Sigmoid colon (tissue), 4 donors: Measurements from ENCODE around the gene SPOCD1.

Experiments
- EP300 ChIP-seq, 4 donors: sonication (generic); formaldehyde crosslinking; IDR thresholded peaks; one replicate each; pipeline ENCODE4 v1.6.1; 2017; ENCODE audit warnings: antibody characterized with exemption in 4 of 4
- POLR2AphosphoS5 ChIP-seq, 4 donors: sonication (generic); formaldehyde crosslinking; IDR thresholded peaks; one replicate each; pipeline ENCODE4 v1.6.1; 2017; ENCODE audit warnings: antibody characterized with exemption in 4 of 4
- TF ChIP-seq, protein P1 (sequence below), 4 experiments: fragments of 450-650 bp in 3 of 4; fragments of 200-600 bp in 1 of 4; IDR thresholded peaks; one replicate each; pipeline ENCODE4 v1.5.1; 2016 to 2019; ENCODE audit warnings: antibody characterized with exemption in 4 of 4, mild to moderate bottlenecking in 3 of 4, moderate library complexity in 2 of 4

GRCh38 chr1:31788138-31788824, 27.5 kb downstream of the SPOCD1 start:
- peak in 2 of 4 donors; percentile 56 to 62 for TF ChIP-seq POLR2AphosphoS5 (IDR thresholded peaks at IDR 0.05)
- TF ChIP-seq, protein P1, sequence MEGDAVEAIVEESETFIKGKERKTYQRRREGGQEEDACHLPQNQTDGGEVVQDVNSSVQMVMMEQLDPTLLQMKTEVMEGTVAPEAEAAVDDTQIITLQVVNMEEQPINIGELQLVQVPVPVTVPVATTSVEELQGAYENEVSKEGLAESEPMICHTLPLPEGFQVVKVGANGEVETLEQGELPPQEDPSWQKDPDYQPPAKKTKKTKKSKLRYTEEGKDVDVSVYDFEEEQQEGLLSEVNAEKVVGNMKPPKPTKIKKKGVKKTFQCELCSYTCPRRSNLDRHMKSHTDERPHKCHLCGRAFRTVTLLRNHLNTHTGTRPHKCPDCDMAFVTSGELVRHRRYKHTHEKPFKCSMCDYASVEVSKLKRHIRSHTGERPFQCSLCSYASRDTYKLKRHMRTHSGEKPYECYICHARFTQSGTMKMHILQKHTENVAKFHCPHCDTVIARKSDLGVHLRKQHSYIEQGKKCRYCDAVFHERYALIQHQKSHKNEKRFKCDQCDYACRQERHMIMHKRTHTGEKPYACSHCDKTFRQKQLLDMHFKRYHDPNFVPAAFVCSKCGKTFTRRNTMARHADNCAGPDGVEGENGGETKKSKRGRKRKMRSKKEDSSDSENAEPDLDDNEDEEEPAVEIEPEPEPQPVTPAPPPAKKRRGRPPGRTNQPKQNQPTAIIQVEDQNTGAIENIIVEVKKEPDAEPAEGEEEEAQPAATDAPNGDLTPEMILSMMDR (IDR thresholded peaks at IDR 0.05), result no peak
- no peak for TF ChIP-seq EP300 (IDR thresholded peaks at IDR 0.05)
